HG03439 (cell line): Measurements from ENCODE around the gene MRPL18.
"Not testable (repeated sequence)": the region's sequence is repeated elsewhere in the genome, so short reads cannot be mapped to it uniquely, and the experiment has no call there.

Source experiments
- ATAC-seq: cut with Tn5 transposase; IDR thresholded peaks from one replicate; pipeline ENCODE4 v1.9.1; 2021; ENCODE audit warnings: mild to moderate bottlenecking, moderate library complexity; ENCODE audit not compliant: unreplicated experiment

Gene MRPL18

GRCh38 chr6:159790149-159790955, at the start of gene MRPL18:
Gene MRPL18 (plus strand): TSS chr6:159790467. CDS start chr6:159790588, 121 bp downstream.
- ATAC-seq = peak; percentile 81

- ATAC-seq = no peak
Observed at GRCh38 chr6:159742165-159742564, 48.1 kb upstream of the MRPL18 start.

- ATAC-seq = no peak
Observed at GRCh38 chr6:159745081-159745480, 45.2 kb upstream of the MRPL18 start.

- ATAC-seq = no peak
Observed at GRCh38 chr6:159746759-159747158, 43.5 kb upstream of the MRPL18 start.

GRCh38 chr6:159748127-159748526, 42.1 kb upstream of the MRPL18 start:
- ATAC-seq = not testable (repeated sequence)

GRCh38 chr6:159751448-159751847, 38.8 kb upstream of the MRPL18 start:
- ATAC-seq = no peak

GRCh38 chr6:159753081-159753872, 37.0 kb upstream of the MRPL18 start:
- no peak for ATAC-seq

GRCh38 chr6:159754401-159754800, 35.9 kb upstream of the MRPL18 start:
- no peak for ATAC-seq

GRCh38 chr6:159754959-159755914, 35.0 kb upstream of the MRPL18 start:
- no peak for ATAC-seq

- no peak for ATAC-seq
Observed at GRCh38 chr6:159756508-159756907, 33.8 kb upstream of the MRPL18 start.

GRCh38 chr6:159758031-159759001, 32.0 kb upstream of the MRPL18 start:
- no peak for ATAC-seq

GRCh38 chr6:159759645-159760044, 30.6 kb upstream of the MRPL18 start:
- no peak for ATAC-seq

- ATAC-seq = no peak
Observed at GRCh38 chr6:159760602-159761057, 29.6 kb upstream of the MRPL18 start.

- ATAC-seq = no peak
Observed at GRCh38 chr6:159761129-159761872, 29.0 kb upstream of the MRPL18 start.

- ATAC-seq = peak; percentile 94
Observed at GRCh38 chr6:159761873-159762680, 28.2 kb upstream of the MRPL18 start, which contains the start of gene ACAT2. Gene ACAT2 (plus strand): TSS chr6:159762045. CDS start chr6:159762088, 43 bp downstream.

GRCh38 chr6:159762681-159763293, 27.5 kb upstream of the MRPL18 start:
- ATAC-seq = peak; percentile 16

GRCh38 chr6:159766906-159767305, 23.4 kb upstream of the MRPL18 start:
- no peak for ATAC-seq
